MCF 10A (cell line): ENCODE data around the gene NUFIP2. TPM values are rescaled to one million over a fixed set of nuclear protein-coding genes. Genes with fewer than 3 reads are reported as not detected.
A peak's percentile ranks its signal among the peaks of the same experiment; 100 is the strongest.

Source experiments
- BruUV-seq: library from RNA; stranded (reverse); fragments of 400-500 nt; replicated peaks from 2 replicates; lab custom pipeline; 2021; lab: Mats Ljungman, UMichigan
- CTCF ChIA-PET: fragments of 300-600 bp; sonication (Branson Sonifier 250); formaldehyde crosslinking; extraction: SDS; loops from one replicate; lab custom pipeline; 2021; ENCODE audit warnings: antibody characterized with exemption, inconsistent platforms; lab: Yijun Ruan, JAX
- POLR2A ChIA-PET: fragments of 300-600, 350-650 bp; sonication (Branson Sonifier 250); formaldehyde crosslinking; extraction: SDS; loops from one replicate; lab custom pipeline; 2020; ENCODE audit warnings: antibody characterized with exemption, inconsistent platforms; lab: Yijun Ruan, JAX
- DNase-seq: peaks from one replicate; pipeline ENCODE4 v3.0.0-alpha.2; 2018; ENCODE audit not compliant: unreplicated experiment
- H3K27ac Mint-ChIP-seq: one replicate; pipeline ENCODE4 v1.8.0; 2022; ENCODE audit warnings: mild to moderate bottlenecking, low read depth, mixed read lengths; ENCODE audit not compliant: unreplicated experiment
- H3K27me3 Mint-ChIP-seq: one replicate; pipeline ENCODE4 v1.8.0; 2022; ENCODE audit warnings: mixed read lengths; ENCODE audit not compliant: insufficient read depth, unreplicated experiment
- H3K36me3 Mint-ChIP-seq: one replicate; pipeline ENCODE4 v1.8.0; 2022; ENCODE audit warnings: mild to moderate bottlenecking, moderate library complexity, mixed read lengths; ENCODE audit not compliant: insufficient read depth, unreplicated experiment
- H3K4me1 Mint-ChIP-seq: one replicate; pipeline ENCODE4 v1.8.0; 2022; ENCODE audit warnings: mixed read lengths; ENCODE audit not compliant: insufficient read depth, unreplicated experiment
- H3K4me3 Mint-ChIP-seq: one replicate; pipeline ENCODE4 v1.8.0; 2022; ENCODE audit warnings: mild to moderate bottlenecking, moderate library complexity, mixed read lengths; ENCODE audit not compliant: unreplicated experiment
- H3K9me3 Mint-ChIP-seq: one replicate; pipeline ENCODE4 v1.8.0; 2022; ENCODE audit warnings: mixed read lengths; ENCODE audit not compliant: unreplicated experiment
- intact Hi-C: fragments of 100-400 bp; cut with micrococcal nuclease; formaldehyde crosslinking; loops from 2 replicates; pipeline ENCODE4 v1.14.1; 2022
- total RNA-seq: library from RNA; stranded (reverse); gene quantifications from 2 replicates; pipeline ENCODE4 v1.2.3, GENCODE V29; 2022
- TF ChIP-seq, protein P1 (sequence below): fragments of 200-600 bp; IDR thresholded peaks from one replicate; pipeline ENCODE4 v1.8.0; 2022; ENCODE audit warnings: antibody characterized with exemption, mild to moderate bottlenecking; ENCODE audit not compliant: unreplicated experiment

NUFIP2 gene
- total RNA-seq, 1 experiment from 2014 or later = 78.6 TPM

DNA sequence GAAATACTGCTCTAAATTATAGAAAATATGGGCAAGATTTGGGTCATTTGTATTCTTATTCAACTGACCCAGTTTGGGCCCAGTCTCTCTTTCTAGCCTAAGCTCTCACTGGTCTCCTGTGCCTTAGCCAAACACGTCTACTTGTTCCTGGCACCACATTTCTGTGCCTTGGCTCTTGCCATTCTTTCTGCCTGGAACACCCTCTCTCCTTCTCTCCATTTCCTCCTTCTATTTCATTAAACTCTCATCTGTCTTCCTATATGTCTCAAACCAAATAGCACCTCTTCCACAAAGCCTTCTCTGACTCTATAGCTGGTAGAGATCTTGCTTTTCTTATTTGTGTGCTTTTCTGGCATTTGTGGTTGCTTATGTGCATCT, 37.7 kb upstream of the NUFIP2 start:
- H3K9me3 Mint-ChIP-seq = no peaks in the 10 kb centered on the region
- POLR2A ChIA-PET = no interaction called here
- intact Hi-C loops = no loop called here
- H3K27ac Mint-ChIP-seq = no peak overlapping the region
- no TSS peak for BruUV-seq
- H3K27me3 Mint-ChIP-seq = no peaks in the 10 kb centered on the region
- no peaks in the 10 kb centered on the region for H3K4me1 Mint-ChIP-seq
- no peaks in the 10 kb centered on the region for H3K36me3 Mint-ChIP-seq
- no peak overlapping the region for H3K4me3 Mint-ChIP-seq
- TF ChIP-seq, protein P1, sequence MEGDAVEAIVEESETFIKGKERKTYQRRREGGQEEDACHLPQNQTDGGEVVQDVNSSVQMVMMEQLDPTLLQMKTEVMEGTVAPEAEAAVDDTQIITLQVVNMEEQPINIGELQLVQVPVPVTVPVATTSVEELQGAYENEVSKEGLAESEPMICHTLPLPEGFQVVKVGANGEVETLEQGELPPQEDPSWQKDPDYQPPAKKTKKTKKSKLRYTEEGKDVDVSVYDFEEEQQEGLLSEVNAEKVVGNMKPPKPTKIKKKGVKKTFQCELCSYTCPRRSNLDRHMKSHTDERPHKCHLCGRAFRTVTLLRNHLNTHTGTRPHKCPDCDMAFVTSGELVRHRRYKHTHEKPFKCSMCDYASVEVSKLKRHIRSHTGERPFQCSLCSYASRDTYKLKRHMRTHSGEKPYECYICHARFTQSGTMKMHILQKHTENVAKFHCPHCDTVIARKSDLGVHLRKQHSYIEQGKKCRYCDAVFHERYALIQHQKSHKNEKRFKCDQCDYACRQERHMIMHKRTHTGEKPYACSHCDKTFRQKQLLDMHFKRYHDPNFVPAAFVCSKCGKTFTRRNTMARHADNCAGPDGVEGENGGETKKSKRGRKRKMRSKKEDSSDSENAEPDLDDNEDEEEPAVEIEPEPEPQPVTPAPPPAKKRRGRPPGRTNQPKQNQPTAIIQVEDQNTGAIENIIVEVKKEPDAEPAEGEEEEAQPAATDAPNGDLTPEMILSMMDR = no peak
- no peak for DNase-seq
- CTCF ChIA-PET = interaction anchor here (0.5 to 1.9 kb wide), 4 partner anchors 10 to 307 kb away, joined by 3 to 5 read pairs (median 4); no protein-coding TSS in a partner anchor

DNA sequence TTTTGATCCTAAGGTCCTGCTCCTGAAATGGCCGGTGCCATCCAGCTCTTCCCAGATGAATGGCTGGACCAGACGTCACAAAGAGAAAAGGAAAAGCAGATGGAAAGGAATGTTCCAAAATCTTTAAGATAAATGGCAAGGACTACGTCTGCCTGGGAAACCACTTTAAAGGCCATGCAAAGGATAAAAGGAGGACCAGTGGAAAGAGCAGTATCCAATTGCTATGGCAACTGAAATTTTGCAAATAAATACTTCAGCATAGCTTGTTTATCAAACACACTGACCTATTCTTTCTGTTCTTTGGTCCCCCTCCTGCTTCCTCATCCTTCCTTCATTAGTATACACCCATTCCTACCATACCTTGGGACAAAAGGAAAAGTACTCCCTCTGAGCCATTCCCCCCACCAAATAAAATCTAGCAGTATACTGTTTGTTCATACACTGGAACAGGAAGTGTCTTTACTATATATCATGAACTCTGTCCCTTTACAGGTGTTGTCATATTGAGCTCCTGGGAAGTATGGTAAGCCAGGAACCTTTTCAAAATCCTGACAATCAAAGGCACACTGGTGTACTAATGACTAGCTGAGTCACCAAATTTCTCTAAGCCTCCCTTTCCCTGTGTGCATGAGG, 37.2 kb upstream of the NUFIP2 start:
- H3K9me3 Mint-ChIP-seq = no peaks in the 10 kb centered on the region
- intact Hi-C loops = no loop called here
- no TSS peak for BruUV-seq
- POLR2A ChIA-PET = no interaction called here
- no peak overlapping the region for H3K27ac Mint-ChIP-seq
- no peaks in the 10 kb centered on the region for H3K36me3 Mint-ChIP-seq
- no peak for DNase-seq
- no peak overlapping the region for H3K4me3 Mint-ChIP-seq
- CTCF ChIA-PET = interaction anchor here (0.5 to 1.9 kb wide), 2 partner anchors 214 to 307 kb away, joined by 4 to 5 read pairs; no protein-coding TSS in a partner anchor
- TF ChIP-seq, protein P1 = no peak
- H3K27me3 Mint-ChIP-seq = no peaks in the 10 kb centered on the region
- no peaks in the 10 kb centered on the region for H3K4me1 Mint-ChIP-seq

DNA sequence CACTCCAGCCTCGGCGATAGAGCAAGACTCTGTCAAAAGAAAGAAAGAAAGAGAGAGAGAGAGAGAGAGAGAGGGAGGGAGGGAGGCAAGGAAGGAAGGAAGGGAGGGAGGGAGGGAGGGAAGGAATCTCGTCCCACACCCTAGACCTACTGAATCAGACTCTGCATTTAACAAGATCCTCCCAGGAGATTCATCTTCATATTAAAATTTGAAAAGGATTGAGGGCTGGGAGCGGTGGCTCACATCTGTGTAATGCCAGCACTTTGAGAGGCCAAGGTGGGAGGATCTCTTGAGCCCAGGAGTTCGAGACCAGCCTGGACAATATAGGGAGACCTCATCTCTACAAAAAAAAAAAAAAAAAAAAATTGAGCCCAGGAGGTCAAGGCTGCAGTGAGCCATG, 33.5 kb upstream of the NUFIP2 start:
- no peak overlapping the region for H3K27ac Mint-ChIP-seq
- no peaks in the 10 kb centered on the region for H3K4me1 Mint-ChIP-seq
- ChIA-PET POLR2A (no interaction called here), CTCF (interaction anchor here (0.7 kb wide), 1 partner anchor 18 kb away, joined by 3 read pairs; no protein-coding TSS in a partner anchor)
- intact Hi-C loops = no loop called here
- H3K36me3 Mint-ChIP-seq = no peaks in the 10 kb centered on the region
- no TSS peak for BruUV-seq
- TF ChIP-seq, protein P1 = no peak
- H3K27me3 Mint-ChIP-seq = peaks cover 16% of the 10 kb centered on the region
- DNase-seq = no peak
- H3K4me3 Mint-ChIP-seq = no peak overlapping the region
- no peaks in the 10 kb centered on the region for H3K9me3 Mint-ChIP-seq

DNA sequence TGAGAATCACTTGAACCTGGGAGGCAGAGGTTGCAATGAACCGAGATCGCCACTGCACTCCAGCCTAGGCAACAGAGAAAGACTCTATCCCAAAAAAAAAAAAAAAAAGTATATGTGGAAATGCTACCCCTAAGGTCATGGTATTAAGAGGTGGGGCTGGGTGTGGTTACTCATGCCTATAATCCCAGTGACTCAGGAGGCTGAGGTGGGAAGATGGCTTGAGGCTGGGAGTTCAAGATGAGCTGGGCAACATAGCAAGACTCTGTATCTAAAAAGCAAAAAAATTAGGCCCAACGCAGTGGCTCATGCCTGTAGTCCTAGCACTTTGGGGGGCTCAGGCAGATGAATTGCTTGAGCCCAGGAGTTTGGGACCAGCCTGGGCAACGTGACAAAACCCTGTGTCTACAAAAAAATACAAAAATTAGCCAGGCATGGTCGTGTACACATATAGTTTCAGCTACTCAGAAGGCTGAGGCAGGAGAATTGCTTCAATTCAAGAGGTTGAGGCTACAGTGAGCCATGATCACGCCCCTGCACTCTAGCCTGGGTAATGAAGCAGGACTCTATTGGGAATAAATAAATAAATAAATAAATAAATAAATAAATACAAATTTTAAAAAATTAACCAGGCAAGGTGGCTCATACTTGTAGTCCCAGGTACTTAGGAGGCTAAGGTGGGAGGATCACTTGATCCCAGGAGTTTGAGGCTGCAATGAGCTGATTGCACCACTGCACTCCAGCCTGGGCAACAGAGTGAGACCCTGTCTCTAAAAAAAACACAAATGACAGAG, 32.3 kb upstream of the NUFIP2 start:
- Mint-ChIP-seq H3K4me1 (no peaks in the 10 kb centered on the region), H3K27me3 (peaks cover 16% of the 10 kb centered on the region), H3K36me3 (no peaks in the 10 kb centered on the region), H3K9me3 (no peaks in the 10 kb centered on the region), H3K4me3 (no peak overlapping the region), H3K27ac (no peak overlapping the region)
- ChIA-PET POLR2A (interaction anchor here (0.8 to 1.5 kb wide), 2 partner anchors 30 to 32 kb away, joined by 3 read pairs; no protein-coding TSS in a partner anchor), CTCF (interaction anchor here (0.6 kb wide), 1 partner anchor 45 kb away, joined by 4 read pairs; no protein-coding TSS in a partner anchor)
- intact Hi-C loops = no loop called here
- no TSS peak for BruUV-seq
- TF ChIP-seq, protein P1 = no peak
- DNase-seq = peak; percentile 3
